Activated T-cell treated with anti-CD3 and anti-CD28 coated beads, Interleukin-2, amount 50 U/mL, for 48 hours (primary cell): Measurements from ENCODE around the gene BCLAF1.

Experiments
- DNase-seq, 2 experiments: peaks; one replicate each; pipeline ENCODE4 v3.0.0-alpha.2; 2020

Gene BCLAF1, protein sequence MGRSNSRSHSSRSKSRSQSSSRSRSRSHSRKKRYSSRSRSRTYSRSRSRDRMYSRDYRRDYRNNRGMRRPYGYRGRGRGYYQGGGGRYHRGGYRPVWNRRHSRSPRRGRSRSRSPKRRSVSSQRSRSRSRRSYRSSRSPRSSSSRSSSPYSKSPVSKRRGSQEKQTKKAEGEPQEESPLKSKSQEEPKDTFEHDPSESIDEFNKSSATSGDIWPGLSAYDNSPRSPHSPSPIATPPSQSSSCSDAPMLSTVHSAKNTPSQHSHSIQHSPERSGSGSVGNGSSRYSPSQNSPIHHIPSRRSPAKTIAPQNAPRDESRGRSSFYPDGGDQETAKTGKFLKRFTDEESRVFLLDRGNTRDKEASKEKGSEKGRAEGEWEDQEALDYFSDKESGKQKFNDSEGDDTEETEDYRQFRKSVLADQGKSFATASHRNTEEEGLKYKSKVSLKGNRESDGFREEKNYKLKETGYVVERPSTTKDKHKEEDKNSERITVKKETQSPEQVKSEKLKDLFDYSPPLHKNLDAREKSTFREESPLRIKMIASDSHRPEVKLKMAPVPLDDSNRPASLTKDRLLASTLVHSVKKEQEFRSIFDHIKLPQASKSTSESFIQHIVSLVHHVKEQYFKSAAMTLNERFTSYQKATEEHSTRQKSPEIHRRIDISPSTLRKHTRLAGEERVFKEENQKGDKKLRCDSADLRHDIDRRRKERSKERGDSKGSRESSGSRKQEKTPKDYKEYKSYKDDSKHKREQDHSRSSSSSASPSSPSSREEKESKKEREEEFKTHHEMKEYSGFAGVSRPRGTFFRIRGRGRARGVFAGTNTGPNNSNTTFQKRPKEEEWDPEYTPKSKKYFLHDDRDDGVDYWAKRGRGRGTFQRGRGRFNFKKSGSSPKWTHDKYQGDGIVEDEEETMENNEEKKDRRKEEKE

DNA sequence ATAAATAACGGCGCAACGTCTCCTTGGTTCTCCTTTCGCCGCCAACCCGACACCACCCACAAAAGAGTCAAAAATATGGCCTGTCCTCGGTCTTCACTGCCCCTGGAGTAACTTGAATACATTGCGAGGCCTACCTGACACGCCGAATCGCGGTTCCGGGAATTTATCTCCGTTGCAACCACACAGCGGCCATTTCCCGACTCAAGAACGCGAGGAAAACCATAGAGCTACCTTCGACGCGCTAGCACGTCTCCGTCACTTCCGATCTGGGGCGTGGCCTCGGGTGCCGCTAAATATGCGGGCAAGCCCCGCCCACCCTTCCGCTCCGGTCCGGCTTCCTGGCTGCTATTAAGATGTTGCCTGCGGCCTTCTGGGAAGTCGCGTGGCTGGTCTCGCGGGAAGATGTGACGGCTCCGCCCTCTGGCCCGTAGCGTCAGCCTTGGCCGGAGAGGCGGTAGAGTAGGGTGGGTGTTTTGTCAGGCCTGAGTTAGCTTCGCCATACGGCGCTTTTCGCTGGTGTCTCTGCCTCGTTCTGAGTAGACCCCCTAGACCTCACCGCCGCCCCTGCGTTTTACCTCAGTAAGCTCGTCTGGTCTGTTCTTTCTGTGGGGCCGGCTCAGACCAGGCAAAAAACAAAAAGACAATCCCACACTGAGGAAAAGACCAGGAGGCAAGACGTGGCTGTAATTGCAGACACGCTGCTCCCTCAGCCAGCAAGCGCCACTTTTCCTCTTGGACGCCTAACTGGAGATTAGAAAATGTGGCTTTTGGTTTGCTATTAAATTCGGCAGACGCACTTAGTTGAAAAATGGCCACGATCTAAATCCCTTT, at the start of gene BCLAF1:
TSS of gene BCLAF1 (minus strand) at position 268 of the 831 bp plus-strand sequence. CDS start 9,980 bp downstream, outside the sequence.
- peak; percentile 99 to 100 for DNase-seq

GRCh38 chr6:136338486-136338885, 48.8 kb upstream of the BCLAF1 start:
- no peak for DNase-seq

DNA sequence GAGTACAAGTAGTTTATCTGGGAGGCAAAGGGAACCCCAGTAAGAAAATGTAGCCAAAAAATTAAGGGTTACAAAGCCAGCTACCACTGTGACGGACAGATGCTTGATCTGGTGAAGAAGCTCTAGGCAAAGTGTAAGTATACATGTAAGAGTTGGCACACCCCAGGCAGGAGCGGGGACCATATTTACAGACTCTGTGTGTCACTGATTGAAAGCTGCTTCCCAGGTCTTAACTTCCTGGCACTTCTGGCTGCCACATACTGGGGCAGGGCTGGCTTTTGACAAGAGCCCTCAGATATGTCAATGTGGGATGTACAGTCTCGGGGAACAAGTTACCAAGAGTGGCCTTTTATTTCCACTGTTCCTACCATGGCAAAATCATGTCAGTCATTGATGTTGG, 48.0 kb upstream of the BCLAF1 start:
- DNase-seq, result no peak

DNA sequence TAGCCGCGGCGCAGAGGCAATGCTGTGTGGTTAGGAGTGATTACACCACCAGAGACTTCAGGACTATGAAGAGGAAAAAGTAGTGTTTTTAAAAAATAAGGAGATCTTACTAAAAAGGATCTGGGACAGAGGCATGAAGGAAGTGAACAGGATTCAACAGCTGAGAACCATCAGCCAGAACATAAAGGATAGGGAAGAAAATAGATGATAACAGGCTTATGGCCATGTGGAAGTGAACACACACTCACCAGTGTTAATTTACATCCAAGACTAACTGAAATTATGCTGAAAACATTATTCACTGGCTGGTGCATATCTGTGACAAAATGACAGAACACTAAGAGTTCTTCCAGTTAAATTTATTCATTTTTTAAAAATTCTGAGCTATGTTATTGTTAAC, 47.5 kb upstream of the BCLAF1 start:
- no peak for DNase-seq

GRCh38 chr6:136335736-136336363, 46.2 kb upstream of the BCLAF1 start:
- DNase-seq, result no peak

DNA sequence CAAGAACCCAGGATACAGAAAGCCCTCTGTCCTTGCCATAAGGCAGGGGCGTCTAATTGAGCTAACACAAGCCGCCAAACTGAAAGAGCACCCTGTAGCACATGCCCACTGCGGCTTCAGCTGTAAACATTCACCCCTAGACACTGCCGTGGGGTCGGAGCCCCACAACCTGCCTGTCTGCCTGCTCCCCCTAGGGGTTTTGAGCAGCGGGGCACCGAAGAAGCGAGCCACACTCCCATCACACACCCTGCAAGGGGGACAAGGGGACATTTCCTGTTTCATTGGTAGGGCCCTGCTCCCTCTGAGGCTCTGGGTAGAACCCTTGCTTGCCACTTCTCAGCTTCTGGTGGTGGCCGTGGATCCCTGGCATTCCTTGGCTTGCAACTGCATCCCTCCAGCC, 45.2 kb upstream of the BCLAF1 start:
- peak in 1 of 2 experiments; percentile 23 for DNase-seq

DNA sequence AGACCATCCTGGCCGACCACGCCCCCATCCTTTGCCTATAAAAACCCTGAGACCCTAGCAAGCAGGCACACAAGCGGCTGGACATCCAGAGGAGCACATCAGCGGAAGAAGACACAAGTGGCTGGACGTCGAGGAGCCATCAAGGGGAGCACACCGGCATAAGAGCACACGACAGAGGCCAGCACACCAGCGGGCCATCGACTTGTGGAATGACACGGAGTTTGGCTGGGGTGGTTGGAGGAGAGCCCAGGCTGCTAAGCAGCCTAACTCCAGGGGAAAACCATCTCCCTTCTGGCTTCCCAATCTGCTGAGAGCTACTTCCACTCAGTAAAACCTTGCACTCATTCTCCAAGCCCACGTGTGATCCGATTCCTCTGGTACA, 44.8 kb upstream of the BCLAF1 start:
- no peak for DNase-seq

GRCh38 chr6:136333824-136334464, 44.3 kb upstream of the BCLAF1 start:
- DNase-seq, result no peak

GRCh38 chr6:136331461-136331860, 41.8 kb upstream of the BCLAF1 start:
- DNase-seq, result no peak

DNA sequence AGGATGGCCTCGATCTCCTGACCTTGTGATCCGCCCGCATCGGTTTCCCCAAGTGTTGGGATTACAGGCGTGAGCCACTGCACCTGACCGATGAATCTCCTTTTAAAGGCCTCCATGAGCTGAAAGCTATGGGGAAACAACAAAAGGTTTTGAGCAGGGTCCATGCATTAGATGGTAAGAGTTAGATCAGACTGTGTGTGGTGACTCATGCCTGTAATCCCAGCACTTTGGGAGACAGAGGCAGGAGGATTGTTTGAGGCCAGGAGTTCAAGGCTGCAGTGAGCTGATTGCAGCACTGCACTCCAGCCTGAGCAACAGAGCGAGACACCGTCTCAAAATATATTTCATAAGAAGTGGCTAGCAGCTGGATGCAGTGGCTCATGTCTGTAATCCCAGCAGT, 41.0 kb upstream of the BCLAF1 start:
- DNase-seq, result no peak

DNA sequence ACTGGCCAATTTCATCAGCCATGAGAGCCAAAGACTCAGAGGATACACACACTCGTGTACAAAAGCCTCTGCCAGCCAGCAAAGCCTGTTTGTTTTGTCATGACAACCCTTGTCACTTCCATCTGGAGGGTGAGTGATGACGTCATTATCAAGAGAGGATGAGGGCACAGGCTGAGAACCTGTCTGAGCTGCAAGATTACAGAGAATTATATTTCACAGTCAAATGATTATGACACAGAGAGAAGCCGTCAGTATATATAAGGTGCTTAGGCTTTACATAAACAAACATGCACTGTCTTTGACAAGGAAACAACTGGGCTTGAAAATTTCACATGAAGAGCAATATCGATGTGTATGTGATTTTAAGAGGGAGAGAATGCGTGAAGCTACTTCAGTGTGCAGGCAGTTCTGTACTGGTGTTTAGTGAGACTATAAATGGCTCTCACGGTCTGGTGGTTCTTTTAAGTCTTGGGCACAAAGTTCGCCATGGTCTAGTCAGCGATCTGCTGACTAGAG, 36.5 kb upstream of the BCLAF1 start:
- DNase-seq, result no peak

- no peak for DNase-seq
Observed at GRCh38 chr6:136324686-136325380, 35.2 kb upstream of the BCLAF1 start.

DNA sequence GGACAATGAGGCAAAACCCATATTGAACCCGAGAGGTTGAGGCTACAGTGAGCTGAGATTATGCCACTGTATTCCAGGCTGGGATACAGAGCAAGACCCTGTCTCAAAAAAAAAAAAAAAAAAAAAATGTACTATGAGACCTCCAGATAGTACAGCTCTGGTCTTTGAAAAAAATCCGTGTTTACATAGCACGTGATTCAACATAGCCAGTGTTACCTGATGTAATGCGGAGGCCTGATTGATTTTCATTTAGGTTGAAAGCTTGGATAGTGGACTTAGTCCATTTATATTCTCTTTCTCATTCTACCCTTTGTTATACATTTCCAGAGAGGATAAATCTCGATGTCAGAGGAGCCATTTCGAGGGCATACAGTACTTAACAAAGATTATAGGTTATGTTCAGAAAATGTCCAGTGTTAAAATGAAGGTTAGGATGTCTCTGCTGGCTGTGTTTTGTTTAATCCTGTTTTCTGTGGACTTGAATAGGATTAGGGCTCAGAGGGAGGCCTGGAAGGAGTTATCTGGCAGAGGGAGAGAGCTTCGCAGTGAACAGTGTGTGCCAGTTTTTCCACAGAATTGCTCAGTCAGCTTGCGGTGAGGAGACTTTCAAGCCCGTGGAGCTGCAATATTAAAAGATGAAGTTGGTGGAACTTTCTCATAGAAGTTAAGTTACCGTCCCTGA, 33.9 kb upstream of the BCLAF1 start:
- no peak for DNase-seq

DNA sequence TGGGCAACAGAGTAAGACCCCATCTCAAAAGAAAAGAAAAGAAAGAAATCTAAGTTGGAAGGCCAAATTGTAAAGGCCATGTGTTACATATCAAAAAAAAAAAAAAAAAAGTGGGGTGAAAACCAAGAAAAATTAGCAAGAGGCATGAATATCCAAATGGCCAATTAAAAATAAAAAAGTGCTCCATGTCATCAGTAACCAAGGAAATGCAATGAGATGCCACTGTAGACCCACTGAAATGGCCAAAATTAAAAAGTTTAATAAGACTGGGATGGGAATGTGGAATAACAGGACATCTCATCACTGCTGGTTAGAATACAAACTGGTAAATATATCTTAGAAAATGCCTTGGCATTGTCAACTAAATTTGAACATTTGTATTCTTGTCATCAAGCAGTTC, 30.1 kb upstream of the BCLAF1 start:
- no peak for DNase-seq

DNA sequence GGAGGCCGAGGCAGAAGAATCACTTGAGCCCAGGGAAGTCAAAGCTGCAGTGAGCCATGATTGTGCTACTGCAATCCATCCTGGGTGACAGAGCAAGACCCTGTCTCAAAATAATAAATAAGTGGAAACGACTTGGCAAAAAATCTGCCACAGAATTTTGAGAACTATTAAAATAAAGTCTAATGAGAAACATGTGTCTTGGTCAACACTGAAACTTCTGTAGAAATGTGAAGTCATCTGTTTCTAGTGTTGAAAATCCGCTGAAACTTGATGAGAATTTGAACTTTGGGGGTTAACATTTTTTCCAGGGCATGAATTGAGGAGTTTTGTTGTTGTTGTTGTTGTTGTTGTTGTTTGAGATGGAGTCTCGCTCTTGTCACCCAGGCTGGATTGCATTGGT, 29.0 kb upstream of the BCLAF1 start:
- DNase-seq, result no peak

DNA sequence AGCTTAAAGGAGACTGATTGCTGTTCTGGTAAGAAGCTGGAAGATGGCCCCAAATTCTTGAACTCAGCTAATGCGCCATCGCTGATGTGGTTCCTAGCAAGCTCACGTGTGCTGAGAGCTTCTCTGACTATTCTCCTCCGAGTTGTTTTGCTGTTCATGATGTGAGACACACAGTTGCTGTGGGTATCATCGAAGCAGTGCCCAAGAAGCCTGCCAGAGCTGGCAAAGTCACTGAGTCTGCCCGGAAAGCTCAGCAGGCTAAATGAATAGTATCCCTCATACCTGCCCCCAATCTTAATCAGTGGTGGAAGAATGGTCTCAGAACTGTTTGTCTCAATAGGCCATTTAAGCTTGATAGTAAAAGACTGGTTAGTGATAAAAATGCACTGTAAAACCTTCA, 28.3 kb upstream of the BCLAF1 start:
- DNase-seq, result no peak

DNA sequence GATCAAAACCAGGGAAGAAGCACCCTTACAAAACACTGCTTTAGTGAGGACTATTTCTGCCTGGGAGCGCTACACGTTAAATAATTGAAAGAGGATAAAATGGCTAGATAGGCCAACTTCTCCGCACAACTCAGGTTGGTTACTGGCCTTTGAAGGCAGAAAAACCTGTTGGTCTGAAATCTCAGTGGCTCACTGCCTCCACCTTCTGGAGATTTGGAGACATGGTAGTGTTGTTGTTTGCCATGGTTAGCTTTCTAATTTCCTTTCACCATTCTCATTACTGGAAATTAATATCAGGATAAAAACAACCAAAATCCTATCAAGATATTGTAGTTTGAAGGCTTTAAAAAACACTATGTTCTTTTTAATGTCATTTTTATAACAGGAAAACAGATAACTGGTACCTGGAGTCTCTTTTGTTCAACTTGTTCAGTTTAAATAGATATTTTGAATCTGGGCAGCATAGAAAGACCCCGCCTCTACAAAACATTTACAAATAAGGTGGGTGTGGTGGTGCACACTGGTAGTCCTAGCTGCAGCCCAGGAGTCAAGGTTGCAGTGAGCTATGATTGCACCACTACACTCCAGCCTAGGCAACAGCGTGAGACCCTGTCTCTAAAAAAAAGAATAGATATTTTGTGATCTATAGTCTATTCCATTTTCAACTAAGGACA, 27.5 kb upstream of the BCLAF1 start:
- peak; percentile 54 to 56 for DNase-seq

DNA sequence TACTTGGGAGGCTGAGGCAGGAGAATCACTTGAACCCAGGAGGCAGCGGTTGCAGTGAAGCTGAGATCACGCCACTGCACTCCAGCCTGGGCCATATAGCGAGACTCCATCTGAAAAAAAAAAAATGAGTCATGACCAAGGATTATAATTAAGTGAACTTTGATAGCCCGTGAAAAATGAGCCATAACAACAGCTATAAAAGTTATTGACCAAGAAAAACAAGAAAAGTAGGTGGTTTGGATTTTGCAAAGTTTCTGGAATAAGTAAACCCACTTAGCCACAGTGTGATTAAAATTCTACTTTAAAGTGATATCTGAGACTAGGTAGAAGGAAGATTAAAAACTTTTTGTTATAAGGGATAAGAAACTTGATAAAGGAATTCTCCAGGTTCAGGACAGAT, 25.9 kb upstream of the BCLAF1 start:
- no peak for DNase-seq

DNA sequence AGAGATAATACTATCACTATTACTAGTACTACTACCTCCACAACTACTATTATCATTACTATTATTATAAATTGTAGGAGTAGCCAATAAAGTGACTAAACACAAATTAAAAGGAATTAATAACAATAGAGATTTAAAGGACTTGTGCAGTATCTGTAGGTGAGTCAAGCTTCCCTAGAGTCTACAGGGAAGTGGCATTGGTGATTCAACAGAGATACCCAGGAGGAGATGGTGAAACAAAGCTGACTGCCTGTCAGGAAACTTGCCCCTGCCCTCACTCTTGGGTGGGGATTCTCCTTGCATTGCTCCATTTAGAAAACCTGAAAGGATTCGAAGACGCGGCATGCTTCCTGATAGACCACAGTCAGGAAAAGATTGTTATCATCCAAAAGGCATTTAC, 23.3 kb upstream of the BCLAF1 start:
- DNase-seq, result no peak

DNA sequence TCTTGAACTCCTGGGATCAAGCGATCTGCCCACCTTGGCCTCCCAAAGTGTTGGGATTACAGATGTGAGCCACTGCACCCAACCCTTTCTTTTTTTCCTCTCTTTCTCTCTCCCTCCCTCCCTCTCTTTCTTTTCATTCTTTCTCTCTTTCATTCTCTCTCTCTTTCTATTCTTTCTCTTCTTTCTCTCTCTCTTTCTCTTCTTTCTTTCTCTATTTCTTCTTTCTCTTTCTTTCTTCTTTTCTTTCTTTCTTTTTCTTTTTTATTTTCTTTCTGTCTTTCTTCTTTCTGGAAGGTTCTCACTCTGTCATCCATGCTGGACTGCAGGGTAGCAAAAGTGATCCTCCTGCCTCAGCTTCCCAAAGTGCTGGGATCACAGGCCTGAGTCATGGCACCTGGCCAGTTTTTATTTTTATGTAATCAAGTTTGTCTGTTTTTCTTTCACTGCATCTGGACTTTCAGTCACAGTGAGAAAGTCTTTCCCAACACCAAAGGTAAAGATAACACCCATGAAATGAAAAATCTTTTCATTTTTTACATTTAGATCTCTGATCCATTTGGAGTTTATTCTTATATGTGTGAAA, 20.2 kb upstream of the BCLAF1 start:
- DNase-seq, result no peak
